H1 (cell line): ENCODE results near the gene DNAJB12. TPM values are rescaled to one million over a fixed set of nuclear protein-coding genes. Genes with fewer than 3 reads are reported as not detected.

Experiments
- BRCA1 ChIP-seq: IDR thresholded peaks from 2 replicates; pipeline ENCODE4 v1.6.1; 2012; ENCODE audit warnings: low read depth, low read length, improper control_type of control experiment
- CBX8 ChIP-seq: fragments of 300-800, 300-1000 bp; sonication (generic); IDR thresholded peaks from 2 replicates; pipeline ENCODE4 v1.7.1; 2016; ENCODE audit warnings: low read depth, low read length, borderline replicate concordance
- CEBPB ChIP-seq: IDR thresholded peaks from 2 replicates; pipeline ENCODE4 v1.6.1; 2012; ENCODE audit warnings: low read depth, low read length
- CHD1 ChIP-seq: IDR thresholded peaks from 2 replicates; pipeline ENCODE4 v1.6.1; 2012; ENCODE audit warnings: low read depth, low read length, improper control_type of control experiment
- CREB1 ChIP-seq: IDR thresholded peaks from 2 replicates; pipeline ENCODE4 v1.6.1; 2012; ENCODE audit warnings: inconsistent platforms
- FOSL1 ChIP-seq: IDR thresholded peaks from 2 replicates; pipeline ENCODE4 v1.6.1; 2011; ENCODE audit warnings: mild to moderate bottlenecking, low read depth, low read length, moderate library complexity; ENCODE audit not compliant: insufficient read depth
- GABPA ChIP-seq: IDR thresholded peaks from 2 replicates; pipeline ENCODE4 v1.6.1; 2011; ENCODE audit warnings: mild to moderate bottlenecking, low read length, moderate library complexity, borderline replicate concordance; ENCODE audit not compliant: insufficient read depth
- GTF2F1 ChIP-seq: IDR thresholded peaks from 2 replicates; pipeline ENCODE4 v1.6.1; 2012; ENCODE audit warnings: low read depth, low read length, improper control_type of control experiment, borderline replicate concordance
- JUN ChIP-seq: IDR thresholded peaks from 2 replicates; pipeline ENCODE4 v1.6.1; 2011; ENCODE audit warnings: low read depth, mild to moderate bottlenecking, improper control_type of control experiment, low read length
- KDM1A ChIP-seq: fragments of 200-600, 300-600 bp; sonication (generic); IDR thresholded peaks from 2 replicates; pipeline ENCODE4 v1.7.1; 2016; ENCODE audit warnings: mild to moderate bottlenecking, low read length, borderline replicate concordance
- NANOG ChIP-seq: IDR thresholded peaks from 2 replicates; pipeline ENCODE4 v1.6.1; 2011; ENCODE audit warnings: low read length, low read depth, mild to moderate bottlenecking, inconsistent platforms; ENCODE audit not compliant: insufficient read depth, poor library complexity, severe bottlenecking
- POU5F1 ChIP-seq: IDR thresholded peaks from 2 replicates; pipeline ENCODE4 v1.6.1; 2011; ENCODE audit warnings: low read depth, mild to moderate bottlenecking, low read length, moderate library complexity
- RBBP5 ChIP-seq: IDR thresholded peaks from 2 replicates; pipeline ENCODE4 v1.7.1; 2012; ENCODE audit warnings: low read depth, mild to moderate bottlenecking, inconsistent platforms, low read length, moderate library complexity, borderline replicate concordance
- RFX5 ChIP-seq: IDR thresholded peaks from 2 replicates; pipeline ENCODE4 v1.6.1; 2011; ENCODE audit warnings: low read depth, low read length, improper control_type of control experiment, borderline replicate concordance
- RNF2 ChIP-seq: fragments of 200-900, 300-1000 bp; sonication (generic); IDR thresholded peaks from 2 replicates; pipeline ENCODE4 v1.7.1; 2016; ENCODE audit warnings: borderline replicate concordance, low read depth, mild to moderate bottlenecking, antibody characterized with exemption, low read length; ENCODE audit not compliant: poor library complexity, severe bottlenecking; ENCODE audit errors: missing control alignments
- SIN3A ChIP-seq, 2 experiments: IDR thresholded peaks in 1 of 2; conservative IDR thresholded peaks in 1 of 2; 2 replicates each; pipeline ENCODE4 v1.6.1; 2011 to 2012; ENCODE audit warnings: low read length in 2 of 2, improper control_type of control experiment in 1 of 2, low read depth in 1 of 2, mild to moderate bottlenecking in 1 of 2
- SIRT6 ChIP-seq: IDR thresholded peaks from one replicate; pipeline ENCODE4 v1.7.1; 2012; ENCODE audit warnings: low read length, inconsistent platforms
- SP2 ChIP-seq: IDR thresholded peaks from 2 replicates; pipeline ENCODE4 v1.6.1; 2012; ENCODE audit warnings: mild to moderate bottlenecking, low read length, inconsistent platforms
- SP4 ChIP-seq: IDR thresholded peaks from 2 replicates; pipeline ENCODE4 v1.6.1; 2012; ENCODE audit warnings: low read length, inconsistent platforms
- SUZ12 ChIP-seq: fragments of 200-600 bp; sonication (generic); IDR thresholded peaks from 2 replicates; pipeline ENCODE4 v1.6.1; 2012; ENCODE audit warnings: mild to moderate bottlenecking, inconsistent platforms, low read length, moderate library complexity, mixed read lengths
- TAF7 ChIP-seq: optimal IDR thresholded peaks from 2 replicates; pipeline ENCODE3; 2011; ENCODE audit warnings: low read depth, mild to moderate bottlenecking, inconsistent platforms, low read length, moderate library complexity, borderline replicate concordance
- polyA plus RNA-seq, 7 experiments: library from polyadenylated mRNA; depleted of rRNA in 3 of 7; stranded (reverse) in 5 of 7; unstranded in 2 of 7; fragments of >200 nt in 5 of 7; fragments of 200-250 nt in 2 of 7; gene quantifications; 1 replicate in 5 of 7; 2 replicates in 1 of 7; 4 replicates in 1 of 7; pipeline versions ENCODE4 v1.2.1 to v1.2.3, GENCODE V29; 2011 to 2013; ENCODE audit warnings: missing spikeins in 2 of 7, mixed read lengths in 2 of 7
- total RNA-seq: library from RNA; stranded (reverse); fragmentation: NEBNext Ultra II Directional; extraction: Animal tissue kit (Norgen Biotek cat#: 25700); gene quantifications from 2 replicates; pipeline ENCODE4 v1.2.1, GENCODE V29; 2021
- TF ChIP-seq, protein P1 (sequence below): IDR thresholded peaks from 2 replicates; pipeline ENCODE4 v1.6.1; 2012; ENCODE audit warnings: inconsistent platforms

The DNAJB12 gene
- total and polyA plus RNA-seq, 2 of the 8 experiments (the other 6 are each of a cell fraction or from before 2014, with no cell fraction given), result 10.8 to 20.5 TPM

DNA sequence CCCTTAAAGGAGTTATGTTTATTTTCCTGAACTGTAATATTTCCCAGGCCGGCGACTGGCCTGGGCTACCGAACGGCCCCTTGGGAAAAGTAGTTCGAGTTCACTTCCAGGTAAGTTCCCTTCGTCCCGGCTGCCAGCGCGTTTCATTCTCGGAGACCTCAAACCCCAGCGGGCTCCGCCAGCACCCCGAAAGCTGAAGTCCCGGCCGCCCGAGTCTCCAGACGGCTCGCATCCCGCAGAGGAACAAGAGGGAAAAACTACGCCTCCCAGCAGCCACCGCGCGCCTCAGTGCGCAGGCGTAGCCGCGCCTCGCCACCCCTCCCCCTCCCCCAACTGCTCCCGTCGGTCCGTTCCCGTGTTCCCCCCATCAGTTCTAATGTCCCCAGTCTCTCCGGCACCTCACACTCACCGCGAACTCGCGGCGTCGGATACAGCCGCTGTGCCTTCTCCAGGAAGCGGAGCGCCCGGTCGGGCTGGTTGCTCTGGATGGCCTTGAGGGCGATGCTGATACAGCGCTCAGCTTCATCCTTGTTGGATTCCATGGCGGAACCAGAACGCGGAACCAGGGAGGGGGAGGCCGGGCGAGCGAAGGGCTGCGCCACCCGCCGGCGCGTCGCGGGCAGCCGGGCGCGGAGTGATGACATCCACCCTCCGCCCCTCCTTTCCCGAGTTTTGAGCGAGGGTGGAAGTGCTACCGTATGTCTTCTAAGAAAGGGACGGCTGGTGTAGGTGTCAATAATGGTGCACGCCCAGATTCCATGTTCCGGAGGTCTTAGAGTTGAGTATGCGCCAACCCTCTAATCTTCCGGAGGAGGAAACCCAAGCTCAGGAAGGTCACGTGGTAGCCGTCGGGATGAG lies at the start of gene DNAJB12 (continued):
- TF ChIP-seq GTF2F1 (no peak), GABPA (peak; percentile 38; the same call in 1 of the 2 replicates), TAF7 (peak; percentile 95), CHD1 (no peak), RNF2 (no peak), KDM1A (peak; percentile 79; the same call in 1 of the 2 replicates), JUN (no peak), NANOG (no peak), RFX5 (no peak), CBX8 (no peak), CEBPB (peak; percentile 16; the same call in 1 of the 2 replicates), SIRT6 (no peak), SIN3A (conservative IDR thresholded peaks at IDR 0.05 in 1 of 2, IDR thresholded peaks at IDR 0.05 in 1 of 2; ENCODE audit: low read depth in 1 of 2, low read length in 2 of 2) (peak in 1 of 2 experiments; percentile 94; a peak in 2 of 4 replicates), FOSL1 (0 out of 2 replicates have a peak, but pooled peaks have one; percentile 5), SUZ12 (no peak), POU5F1 (no peak), CREB1 (peak; percentile 100), BRCA1 (no peak), SP2 (no peak), RBBP5 (peak; percentile 91; the same call in 1 of the 2 replicates), SP4 (peak; percentile 92)
- TF ChIP-seq, protein P1, sequence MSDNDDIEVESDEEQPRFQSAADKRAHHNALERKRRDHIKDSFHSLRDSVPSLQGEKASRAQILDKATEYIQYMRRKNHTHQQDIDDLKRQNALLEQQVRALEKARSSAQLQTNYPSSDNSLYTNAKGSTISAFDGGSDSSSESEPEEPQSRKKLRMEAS, result peak; percentile 77
